ENCODE measurements around the gene DGKB.

- TF ChIP-seq EZH2 (optimal IDR thresholded peaks at IDR 0.05; ENCODE audit: low read depth, low read length), result no peak
- no peak for TF ChIP-seq CTCF (IDR thresholded peaks at IDR 0.05; ENCODE audit: low read length)
- TF ChIP-seq EZH2phosphoT487 (IDR thresholded peaks at IDR 0.05; ENCODE audit: low read length), result no peak
These were observed 465.7 kb downstream of the DGKB start for GRCh38 chr7:14436878-14437277.

All from MM.1S (cell line).